Measurements from ENCODE around the gene NPPC. TPM values are rescaled to one million over a fixed set of nuclear protein-coding genes. Genes with fewer than 3 reads are reported as not detected.

NPPC gene
- total RNA-seq, 3 donors from 2014 or later (not counting 1 experiment from before 2014, with no cell fraction given): not detected

GRCh38 chr2:231932985-231933915 is 7.1 kb upstream of the NPPC start:
- 79% methylated on average over 15 of the region's 15 CpGs for WGBS (ENCODE audit: insufficient coverage)
- TF ChIP-seq CTCF (IDR thresholded peaks at IDR 0.05): no peak
- Mint-ChIP-seq H3K4me1 (no peaks in the 10 kb centered on the region), H3K36me3 (no peaks in the 10 kb centered on the region), H3K27ac (no peak overlapping the region), H3K9me3 (no peaks in the 10 kb centered on the region), H3K27me3 (ENCODE audit: low read depth in 2 of 2) (peaks cover 10 to 14% of the 10 kb centered on the region in 2 donors), H3K4me3 (no peak overlapping the region)
- H3K27me3 ChIP-seq (ENCODE audit: control insufficient read depth, insufficient read depth, low read length): no peaks in the 10 kb centered on the region
- H3K36me3 ChIP-seq (ENCODE audit: control insufficient read depth, insufficient read depth, low read length): no peaks in the 10 kb centered on the region
- intact Hi-C loops (cut with micrococcal nuclease): no loop called here
- H3K4me3 ChIP-seq (ENCODE audit: low read length): no peak overlapping the region
- no peaks in the 10 kb centered on the region for H3K9me3 ChIP-seq (ENCODE audit: control insufficient read depth, insufficient read depth, low read length)
- ATAC-seq (no peak), DNase-seq (no peak)
- H3K4me1 ChIP-seq (ENCODE audit: control insufficient read depth, insufficient read depth, low read length): no peaks in the 10 kb centered on the region
- no peak overlapping the region for H3K27ac ChIP-seq (ENCODE audit: low read length)

GRCh38 chr2:231932711-231932970 is 6.4 kb upstream of the NPPC start:
- DNase-seq: no peak

GRCh38 chr2:231931481-231931915 is 5.3 kb upstream of the NPPC start:
- H3K36me3 Mint-ChIP-seq: no peaks in the 10 kb centered on the region
- intact Hi-C loops (cut with micrococcal nuclease): no loop called here
- WGBS (ENCODE audit: insufficient coverage): 85% methylated on average over 7 of the region's 7 CpGs
- H3K4me3 ChIP-seq (ENCODE audit: low read length): no peak overlapping the region
- peaks cover 6% of the 10 kb centered on the region for H3K4me1 ChIP-seq (ENCODE audit: control insufficient read depth, insufficient read depth, low read length)
- TF ChIP-seq CTCF (IDR thresholded peaks at IDR 0.05): no peak
- H3K4me3 Mint-ChIP-seq: no peak overlapping the region
- peaks cover 9% of the 10 kb centered on the region for H3K27me3 ChIP-seq (ENCODE audit: control insufficient read depth, insufficient read depth, low read length)
- no peaks in the 10 kb centered on the region for H3K4me1 Mint-ChIP-seq
- H3K9me3 ChIP-seq (ENCODE audit: control insufficient read depth, insufficient read depth, low read length): no peaks in the 10 kb centered on the region
- H3K9me3 Mint-ChIP-seq: no peaks in the 10 kb centered on the region
- H3K36me3 ChIP-seq (ENCODE audit: control insufficient read depth, insufficient read depth, low read length): no peaks in the 10 kb centered on the region
- peaks cover 27 to 31% of the 10 kb centered on the region in 2 donors for H3K27me3 Mint-ChIP-seq (ENCODE audit: low read depth in 2 of 2)
- no peak for ATAC-seq
- no peak overlapping the region for H3K27ac ChIP-seq (ENCODE audit: low read length)
- no peak for DNase-seq
- H3K27ac Mint-ChIP-seq: no peak overlapping the region

More at GRCh38 chr2:231932711-231932970, 6.4 kb upstream of the NPPC start:
- no peaks in the 10 kb centered on the region for H3K36me3 ChIP-seq (ENCODE audit: control insufficient read depth, insufficient read depth, low read length)
- Mint-ChIP-seq H3K9me3 (no peaks in the 10 kb centered on the region), H3K4me3 (no peak overlapping the region), H3K27me3 (ENCODE audit: low read depth in 2 of 2) (peaks cover 16 to 20% of the 10 kb centered on the region in 2 donors), H3K4me1 (no peaks in the 10 kb centered on the region), H3K27ac (no peak overlapping the region), H3K36me3 (no peaks in the 10 kb centered on the region)
- WGBS (ENCODE audit: insufficient coverage): 81% methylated on average over 3 of the region's 3 CpGs
- no peak for ATAC-seq
- intact Hi-C loops (cut with micrococcal nuclease): no loop called here
- no peaks in the 10 kb centered on the region for H3K4me1 ChIP-seq (ENCODE audit: control insufficient read depth, insufficient read depth, low read length)
- no peak overlapping the region for H3K27ac ChIP-seq (ENCODE audit: low read length)
- H3K27me3 ChIP-seq (ENCODE audit: control insufficient read depth, insufficient read depth, low read length): peaks cover 2% of the 10 kb centered on the region
- TF ChIP-seq CTCF (IDR thresholded peaks at IDR 0.05): no peak
- H3K4me3 ChIP-seq (ENCODE audit: low read length): no peak overlapping the region
- H3K9me3 ChIP-seq (ENCODE audit: control insufficient read depth, insufficient read depth, low read length): no peaks in the 10 kb centered on the region
